HG02885 (cell line): ENCODE measurements around the gene NT5C2.
"Not testable (repeated sequence)": the region's sequence is repeated elsewhere in the genome, so short reads cannot be mapped to it uniquely, and the experiment has no call there.

Experiments
- ATAC-seq: cut with Tn5 transposase; IDR thresholded peaks from one replicate; pipeline ENCODE4 v1.9.1; 2021; ENCODE audit warnings: mild to moderate bottlenecking; ENCODE audit not compliant: unreplicated experiment, poor library complexity

The NT5C2 gene

DNA sequence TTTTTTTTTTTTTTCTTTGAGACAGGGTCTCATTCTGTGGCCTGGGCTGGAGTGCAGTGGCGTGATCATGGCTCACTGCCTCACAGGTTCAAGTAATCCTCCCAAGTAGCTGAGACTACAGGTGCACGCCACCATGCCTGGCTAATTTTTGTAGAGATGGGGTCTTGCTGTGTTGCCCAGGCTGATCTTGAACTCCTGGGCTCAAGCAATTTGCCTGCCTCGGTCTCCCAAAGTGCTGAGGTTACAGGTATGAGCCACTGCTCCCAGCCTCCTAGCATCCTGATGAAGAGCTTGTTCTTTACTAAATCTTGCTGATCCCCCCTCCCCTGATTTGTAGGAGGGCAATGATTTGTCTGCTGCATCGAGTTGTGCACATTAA, 126.0 kb downstream of the NT5C2 start:
- not testable (repeated sequence) for ATAC-seq

- no peak for ATAC-seq
Observed at GRCh38 chr10:103066141-103067098, 126.7 kb downstream of the NT5C2 start.

GRCh38 chr10:103064956-103065355, 128.1 kb downstream of the NT5C2 start:
- ATAC-seq = no peak

DNA sequence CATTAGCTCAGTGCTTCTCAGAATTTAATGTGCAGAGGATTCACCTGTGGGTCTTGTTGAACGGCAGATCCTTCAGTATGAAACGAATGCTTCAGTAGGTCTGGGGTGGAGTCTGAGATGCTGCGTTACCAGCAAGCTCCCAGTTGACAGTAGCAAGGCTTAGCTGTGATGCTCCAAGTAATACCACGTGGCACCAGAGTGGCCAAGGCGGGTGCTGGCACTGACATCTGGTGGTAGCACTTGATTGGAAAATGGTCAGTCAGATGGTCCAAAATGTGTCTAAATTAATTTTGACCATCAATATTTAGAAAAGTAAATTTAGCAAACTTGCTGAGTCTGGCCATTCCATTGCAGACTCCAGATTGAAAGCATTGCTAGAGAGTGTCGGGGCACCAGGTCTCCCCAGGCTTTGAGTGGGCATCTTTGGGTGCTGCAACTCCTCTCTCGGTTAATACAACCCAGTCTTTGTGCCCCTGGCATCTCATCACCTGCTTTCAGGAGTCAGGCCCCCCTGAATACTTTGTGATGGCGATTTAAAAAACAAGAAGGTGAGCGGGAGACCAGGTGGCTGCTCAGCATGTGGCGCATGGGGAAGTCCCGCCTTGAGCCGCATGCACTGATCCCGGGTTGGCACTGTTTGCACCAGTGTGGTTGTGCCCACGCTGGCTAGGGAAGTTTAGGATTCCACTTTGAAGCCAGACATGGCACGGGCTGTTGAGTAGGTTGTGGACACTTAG, 130.1 kb downstream of the NT5C2 start:
- no peak for ATAC-seq

- ATAC-seq = no peak
Observed at GRCh38 chr10:103060575-103060974, 132.5 kb downstream of the NT5C2 start.

DNA sequence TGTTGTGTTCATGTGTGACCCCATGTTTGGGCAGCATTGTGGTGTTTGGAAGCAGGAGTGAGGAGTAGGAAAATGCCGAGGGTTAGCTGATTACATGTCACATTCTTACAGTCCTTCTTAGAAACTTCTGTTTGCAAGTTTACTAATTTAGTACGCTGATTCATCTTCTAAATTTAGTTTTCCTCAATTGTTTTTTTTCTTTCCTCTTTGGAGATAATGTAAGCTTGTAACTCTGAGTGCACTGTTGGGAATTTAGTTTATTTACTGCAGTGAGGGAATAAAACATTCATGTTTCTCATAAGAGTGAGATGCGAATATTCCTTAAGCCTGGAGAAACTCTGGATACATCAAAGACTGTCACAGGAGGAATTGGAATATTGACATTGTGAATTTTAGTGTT, 135.0 kb downstream of the NT5C2 start:
- ATAC-seq = no peak

- ATAC-seq = no peak
Observed at GRCh38 chr10:103055105-103055504, 138.0 kb downstream of the NT5C2 start.

- no peak for ATAC-seq
Observed at GRCh38 chr10:103054621-103055020, 138.5 kb downstream of the NT5C2 start.

DNA sequence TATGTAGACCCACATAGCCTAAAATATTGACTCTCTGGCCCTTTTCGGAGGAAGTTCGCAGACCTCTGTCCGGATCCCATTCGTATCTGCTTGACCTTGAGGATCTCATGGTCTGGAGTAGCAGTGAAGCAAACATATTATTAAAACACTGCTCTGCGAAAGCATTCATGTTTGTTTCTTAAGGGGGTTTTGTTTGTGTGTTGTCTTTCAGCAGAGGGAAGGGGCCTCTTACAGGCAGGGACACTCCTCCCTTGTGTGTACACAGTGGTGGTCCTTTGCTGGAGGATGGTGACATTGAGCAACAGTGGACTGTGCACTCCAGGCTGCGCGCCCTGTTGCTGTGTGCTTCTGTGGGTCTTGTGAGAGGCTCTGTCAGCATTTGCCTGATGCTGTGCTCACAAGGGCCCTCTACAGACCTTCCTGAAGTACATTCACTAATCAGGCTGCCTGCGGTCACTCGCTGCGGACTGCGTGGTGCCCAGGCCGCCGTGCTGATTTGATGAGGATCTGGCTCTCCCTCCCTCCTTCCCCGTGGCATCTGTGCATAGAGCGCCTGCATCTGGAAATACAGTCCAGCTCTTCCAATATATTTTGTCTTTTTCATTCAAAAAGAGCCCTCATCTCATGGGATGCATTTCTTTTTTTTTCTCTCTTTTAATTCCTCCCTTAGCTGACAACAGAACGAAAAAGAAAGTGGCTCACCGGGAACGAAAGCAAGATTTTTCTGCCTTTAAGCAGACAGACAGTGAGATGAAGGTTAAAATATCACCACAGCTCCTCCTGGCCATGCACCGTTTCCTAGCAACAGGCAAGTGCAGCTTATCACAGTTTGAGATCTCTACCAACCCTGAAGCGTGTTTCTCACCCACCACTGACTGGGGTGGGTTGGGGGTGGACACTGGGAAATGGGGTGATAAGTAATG, 139.2 kb downstream of the NT5C2 start:
- ATAC-seq = peak; percentile 95

DNA sequence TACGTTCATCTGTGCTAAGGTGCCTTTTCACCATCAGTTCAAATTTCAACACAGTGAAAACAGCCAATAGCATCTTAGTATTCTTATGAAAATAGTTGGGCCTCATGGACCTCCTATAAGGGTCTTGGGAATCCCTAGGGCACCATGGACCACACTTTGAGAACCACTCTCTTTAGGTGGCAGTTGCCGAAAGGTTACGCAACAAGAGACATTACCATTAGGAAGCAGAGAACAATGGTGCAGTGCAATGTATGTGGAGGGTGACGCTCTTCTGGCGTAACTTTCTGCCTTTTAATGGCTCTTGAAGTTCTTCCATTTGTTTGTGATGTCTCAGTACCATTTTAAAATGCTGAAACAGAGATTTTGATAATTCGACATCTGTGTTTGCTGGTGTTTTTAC, 143.8 kb downstream of the NT5C2 start:
- ATAC-seq = no peak

- no peak for ATAC-seq
Observed at GRCh38 chr10:103047381-103047780, 145.7 kb downstream of the NT5C2 start.

GRCh38 chr10:103045961-103046360, 147.1 kb downstream of the NT5C2 start:
- ATAC-seq = no peak

DNA sequence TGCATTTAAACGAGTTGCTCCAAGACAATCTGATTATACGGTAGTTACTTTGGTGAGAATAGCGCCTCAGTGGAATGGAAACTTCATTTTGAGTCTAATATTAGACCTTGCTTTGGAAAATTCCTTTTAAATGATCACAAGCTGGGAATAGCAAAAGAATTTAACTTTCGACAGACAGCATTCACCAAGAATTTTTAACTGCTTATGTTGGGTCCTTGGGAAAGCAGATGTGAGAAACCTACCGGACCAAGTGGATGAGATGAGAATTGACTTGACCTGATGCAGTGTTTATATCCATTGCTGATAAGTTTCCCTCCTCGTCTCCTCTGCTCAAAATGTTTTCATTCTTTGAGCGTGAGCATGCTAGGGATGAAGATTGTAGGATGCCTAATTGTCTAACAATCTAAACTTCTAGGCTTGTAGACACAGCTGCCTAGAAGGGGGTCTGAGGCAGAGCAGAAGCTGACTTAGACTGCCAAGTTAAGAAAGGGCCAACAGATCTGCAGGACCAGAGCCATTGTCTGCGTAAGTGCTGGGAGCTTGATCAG, 148.1 kb downstream of the NT5C2 start:
- no peak for ATAC-seq

DNA sequence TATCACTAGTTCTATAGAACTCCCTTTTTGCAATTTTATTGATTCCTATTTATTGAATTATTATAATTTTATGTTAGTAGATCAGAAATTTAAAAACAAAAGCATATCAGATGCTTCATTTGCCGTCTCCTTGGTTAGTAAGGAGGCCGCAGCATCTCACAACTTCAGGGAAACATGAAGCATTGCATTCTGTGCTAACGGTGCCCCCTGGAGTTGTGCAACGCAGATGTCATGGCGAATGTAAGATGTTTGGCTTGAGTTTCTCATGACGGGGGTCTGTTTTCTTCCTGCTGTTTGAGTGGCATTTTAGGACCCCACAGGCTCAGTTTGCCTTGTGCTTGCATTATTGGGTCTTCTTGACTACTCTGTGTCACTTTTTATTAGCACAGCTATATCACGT, 150.2 kb downstream of the NT5C2 start:
- no peak for ATAC-seq

DNA sequence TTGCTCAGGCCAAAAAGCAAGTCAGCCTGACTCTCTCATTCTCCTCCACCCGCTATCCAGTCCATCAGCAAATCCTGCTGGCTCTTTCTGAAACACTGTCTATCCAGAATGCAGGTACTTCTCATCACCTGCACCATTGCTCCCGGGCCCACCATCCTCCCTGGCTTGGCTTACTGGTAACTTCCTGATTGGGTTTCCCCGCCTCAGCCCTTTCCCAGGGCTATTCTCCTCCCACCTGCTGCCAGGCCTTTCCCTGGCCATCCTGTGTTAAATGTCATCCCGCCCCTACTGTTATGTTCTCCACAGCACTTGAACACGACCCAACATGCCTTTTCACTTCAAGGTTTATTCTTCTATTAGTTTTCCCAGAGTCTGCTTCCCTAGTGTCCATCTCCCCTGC, 150.9 kb downstream of the NT5C2 start:
- no peak for ATAC-seq

DNA sequence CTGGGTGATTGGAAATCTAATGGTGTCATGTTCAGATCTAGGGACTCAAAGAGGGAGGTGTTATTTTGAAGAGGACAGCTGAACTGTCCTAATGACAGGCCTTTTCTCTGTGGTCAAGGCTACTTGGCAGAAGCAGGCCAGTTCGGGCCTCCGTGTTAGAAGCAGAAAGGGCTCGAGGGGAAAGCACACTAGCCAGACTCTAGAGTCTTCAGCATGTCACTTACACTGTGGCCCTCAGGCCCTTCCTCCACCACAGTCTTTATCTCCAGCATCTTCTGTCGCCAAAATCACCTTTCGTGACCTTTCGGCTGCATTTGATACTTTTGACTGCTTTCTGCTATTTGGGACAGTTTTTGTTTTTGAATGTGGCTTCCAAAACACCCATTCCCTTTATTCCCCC, 151.7 kb downstream of the NT5C2 start:
- no peak for ATAC-seq

DNA sequence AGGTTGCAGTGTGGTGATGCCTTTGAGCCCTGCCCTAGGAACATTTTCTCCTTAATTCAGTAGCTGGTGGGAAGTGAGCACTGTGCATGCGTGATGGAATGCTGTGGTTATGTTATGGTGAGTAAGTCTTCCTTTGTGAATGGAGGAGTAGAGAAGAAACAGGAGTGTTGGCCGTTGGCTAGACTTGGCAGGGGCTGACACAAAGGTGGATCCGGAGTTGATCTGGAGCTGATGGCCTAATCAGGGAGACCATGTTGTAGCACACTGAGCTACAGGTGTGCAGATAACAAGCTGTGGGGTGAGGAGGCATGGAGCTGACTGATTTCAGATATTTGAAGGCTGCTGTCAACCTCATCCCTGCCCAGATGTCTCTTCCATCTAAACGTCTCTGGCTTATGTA, 152.7 kb downstream of the NT5C2 start:
- ATAC-seq = no peak

GRCh38 chr10:103038570-103038969, 154.5 kb downstream of the NT5C2 start:
- no peak for ATAC-seq
